K562 (cell line): ENCODE results near the gene SPTBN4. TPM values are rescaled to one million over a fixed set of nuclear protein-coding genes. Genes with fewer than 3 reads are reported as not detected.

Experiments used
- EP300 ChIP-seq: IDR thresholded peaks from 2 replicates; pipeline ENCODE4 v1.6.1; 2012; ENCODE audit warnings: low read length, improper control_type of control experiment
- GTF2F1 ChIP-seq: IDR thresholded peaks from 2 replicates; pipeline ENCODE4 v1.6.1; 2011; ENCODE audit warnings: low read depth, low read length, improper control_type of control experiment
- HDAC2 ChIP-seq: fragments of 450-650 bp; IDR thresholded peaks from 2 replicates; pipeline ENCODE4 v1.6.1; 2016; ENCODE audit warnings: mild to moderate bottlenecking
- KHSRP ChIP-seq: fragments of 450-650 bp; IDR thresholded peaks from 2 replicates; pipeline ENCODE4 v1.6.1; 2017
- NCOA2 ChIP-seq, 2 experiments: fragments of 450-650 bp; IDR thresholded peaks; 2 replicates each; pipeline ENCODE4 v1.6.1; 2018; ENCODE audit warnings: mild to moderate bottlenecking in 2 of 2, moderate library complexity in 1 of 2; ENCODE audit not compliant: partially characterized antibody in 2 of 2
- PML ChIP-seq: IDR thresholded peaks from 2 replicates; pipeline ENCODE4 v1.6.1; 2012; ENCODE audit warnings: low read length, inconsistent platforms
- PRMT5 ChIP-seq: sonication (generic); formaldehyde crosslinking; IDR thresholded peaks from 2 replicates; pipeline ENCODE4 v1.5.0; 2020; ENCODE audit warnings: missing genetic modification reagents
- RFX5 ChIP-seq: IDR thresholded peaks from 2 replicates; pipeline ENCODE4 v1.6.1; 2011; ENCODE audit warnings: low read depth, mild to moderate bottlenecking, improper control_type of control experiment, low read length
- RFX7 ChIP-seq: fragments of 250-450 bp; sonication (Bioruptor Pico); IDR thresholded peaks from 2 replicates; pipeline ENCODE4 v1.5.1; 2021; ENCODE audit warnings: mild to moderate bottlenecking
- SMARCC2 ChIP-seq: fragments of 450-650 bp; IDR thresholded peaks from 2 replicates; pipeline ENCODE4 v1.6.1; 2017; ENCODE audit warnings: antibody characterized with exemption, moderate library complexity, mild to moderate bottlenecking, low read depth
- ZNF347 ChIP-seq: fragments of 450-650 bp; formaldehyde crosslinking; IDR thresholded peaks from 2 replicates; pipeline ENCODE4 v1.4.0; 2020; ENCODE audit warnings: low read depth, mild to moderate bottlenecking, moderate library complexity
- polyA plus RNA-seq, 8 experiments: library from polyadenylated mRNA; depleted of rRNA in 4 of 8; stranded (reverse) in 5 of 8; unstranded in 3 of 8; fragments of >200 nt; fragmentation: Nextera tagmentation in 2 of 8; fragmentation: Illumina TruSeq in 1 of 8; extraction: Ambion mirVana in 2 of 8; extraction: Trizol in 1 of 8; gene quantifications; 2 replicates each; pipeline versions ENCODE4 v1.2.1 to v1.2.3, GENCODE V29; 2011 to 2014; ENCODE audit warnings: inconsistent platforms in 1 of 8, missing spikeins in 1 of 8
- total RNA-seq, 7 experiments: library from RNA; depleted of rRNA in 6 of 7; stranded (reverse); fragments of >200 nt in 6 of 7; fragmentation: Illumina TruSeq in 2 of 7; extraction: Trizol in 2 of 7; gene quantifications; 2 replicates each; pipeline versions ENCODE4 v1.2.1 to v1.2.3, GENCODE V29; 2011 to 2021; ENCODE audit warnings: low replicate concordance in 1 of 7
- TF ChIP-seq, protein P1 (sequence below), 2 experiments: fragments of 450-650 bp in 1 of 2; sonication (generic) in 1 of 2; formaldehyde crosslinking in 1 of 2; IDR thresholded peaks; 2 replicates each; pipeline versions ENCODE4 v1.7.1 to v1.9.0; 2016 to 2022; ENCODE audit warnings: inconsistent platforms in 1 of 2, mild to moderate bottlenecking in 1 of 2, missing genetic modification reagents in 1 of 2
- TF ChIP-seq, protein P2 (sequence below): fragments of 250-450 bp; sonication (Bioruptor Pico); IDR thresholded peaks from 2 replicates; pipeline ENCODE4 v1.4.0; 2020; ENCODE audit warnings: mild to moderate bottlenecking, moderate library complexity
- TF ChIP-seq, protein P3 (sequence below): sonication (generic); formaldehyde crosslinking; IDR thresholded peaks from 2 replicates; pipeline ENCODE4 v1.8.1; 2022; ENCODE audit warnings: missing genetic modification reagents

The SPTBN4 gene
- total and polyA plus RNA-seq, 9 of the 15 experiments (the other 6 are each of a cell fraction or from before 2014, with no cell fraction given) = 0.01 to 1.5 (median 0.86) TPM

DNA sequence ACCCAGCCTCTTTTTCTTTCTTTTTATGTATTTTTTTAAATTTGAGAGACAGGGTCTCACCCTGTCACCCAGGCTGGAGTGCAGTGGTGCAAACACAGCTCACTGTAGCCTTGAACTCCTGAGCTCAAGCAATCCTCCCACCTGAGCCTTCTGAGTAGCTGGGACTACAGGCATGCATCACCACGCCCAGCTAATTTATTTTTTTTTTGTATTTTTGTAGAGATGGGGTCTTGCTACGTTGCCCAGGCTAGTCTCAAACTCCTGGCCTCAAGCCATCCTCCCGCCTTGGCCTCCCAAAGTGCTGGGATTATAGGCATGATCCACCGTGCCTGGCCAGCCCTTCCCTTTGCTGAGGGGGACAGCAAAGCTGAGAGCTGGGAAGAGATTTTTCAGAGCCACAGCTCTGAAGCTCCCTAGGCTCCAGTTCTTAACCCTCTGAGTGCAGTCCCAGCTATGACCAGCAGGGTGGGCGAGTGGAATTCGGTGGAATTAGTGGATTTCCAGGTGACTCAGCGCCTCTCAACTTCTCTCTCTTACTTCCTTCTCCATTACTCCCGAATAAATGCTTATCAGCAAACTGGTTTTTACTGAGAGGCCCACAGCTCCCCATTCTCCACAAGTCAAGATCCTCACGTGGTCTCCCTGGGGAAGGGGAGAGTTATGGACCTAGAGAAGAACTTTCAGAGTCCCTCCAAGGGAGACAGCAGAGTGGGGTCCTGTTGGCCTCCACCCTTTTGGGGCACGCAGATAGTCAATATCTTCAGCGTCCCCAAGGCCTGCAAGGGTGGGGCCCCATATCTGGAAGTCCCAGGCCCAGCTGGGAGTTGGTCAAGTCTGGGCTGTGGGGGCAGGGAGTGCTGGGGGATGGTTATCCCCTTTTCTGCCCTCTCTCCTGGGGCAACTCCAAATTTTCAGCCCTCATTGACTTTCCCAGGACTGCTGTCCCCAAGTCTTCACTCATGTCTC is 2.5 kb upstream of the SPTBN4 start (continued):
- TF ChIP-seq EP300 (peak; percentile 95), PRMT5 (no peak), PML (peak; percentile 92), RFX7 (CRISPR knock-in tag) (no peak), NCOA2 (IDR thresholded peaks at IDR 0.05; ENCODE audit: partially characterized antibody in 2 of 2) (no peak), KHSRP (0 out of 2 replicates have a peak, but pooled peaks have one; percentile 31), SMARCC2 (peak; percentile 92), GTF2F1 (no peak), RFX5 (no peak), HDAC2 (peak; percentile 61), ZNF347 (CRISPR knock-in tag) (no peak)
- TF ChIP-seq, protein P1, sequence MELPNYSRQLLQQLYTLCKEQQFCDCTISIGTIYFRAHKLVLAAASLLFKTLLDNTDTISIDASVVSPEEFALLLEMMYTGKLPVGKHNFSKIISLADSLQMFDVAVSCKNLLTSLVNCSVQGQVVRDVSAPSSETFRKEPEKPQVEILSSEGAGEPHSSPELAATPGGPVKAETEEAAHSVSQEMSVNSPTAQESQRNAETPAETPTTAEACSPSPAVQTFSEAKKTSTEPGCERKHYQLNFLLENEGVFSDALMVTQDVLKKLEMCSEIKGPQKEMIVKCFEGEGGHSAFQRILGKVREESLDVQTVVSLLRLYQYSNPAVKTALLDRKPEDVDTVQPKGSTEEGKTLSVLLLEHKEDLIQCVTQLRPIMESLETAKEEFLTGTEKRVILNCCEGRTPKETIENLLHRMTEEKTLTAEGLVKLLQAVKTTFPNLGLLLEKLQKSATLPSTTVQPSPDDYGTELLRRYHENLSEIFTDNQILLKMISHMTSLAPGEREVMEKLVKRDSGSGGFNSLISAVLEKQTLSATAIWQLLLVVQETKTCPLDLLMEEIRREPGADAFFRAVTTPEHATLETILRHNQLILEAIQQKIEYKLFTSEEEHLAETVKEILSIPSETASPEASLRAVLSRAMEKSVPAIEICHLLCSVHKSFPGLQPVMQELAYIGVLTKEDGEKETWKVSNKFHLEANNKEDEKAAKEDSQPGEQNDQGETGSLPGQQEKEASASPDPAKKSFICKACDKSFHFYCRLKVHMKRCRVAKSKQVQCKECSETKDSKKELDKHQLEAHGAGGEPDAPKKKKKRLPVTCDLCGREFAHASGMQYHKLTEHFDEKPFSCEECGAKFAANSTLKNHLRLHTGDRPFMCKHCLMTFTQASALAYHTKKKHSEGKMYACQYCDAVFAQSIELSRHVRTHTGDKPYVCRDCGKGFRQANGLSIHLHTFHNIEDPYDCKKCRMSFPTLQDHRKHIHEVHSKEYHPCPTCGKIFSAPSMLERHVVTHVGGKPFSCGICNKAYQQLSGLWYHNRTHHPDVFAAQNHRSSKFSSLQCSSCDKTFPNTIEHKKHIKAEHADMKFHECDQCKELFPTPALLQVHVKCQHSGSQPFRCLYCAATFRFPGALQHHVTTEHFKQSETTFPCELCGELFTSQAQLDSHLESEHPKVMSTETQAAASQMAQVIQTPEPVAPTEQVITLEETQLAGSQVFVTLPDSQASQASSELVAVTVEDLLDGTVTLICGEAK (IDR thresholded peaks at IDR 0.05) = peak; percentile 50
- TF ChIP-seq, protein P1 (CRISPR knock-in tag; IDR thresholded peaks at IDR 0.05) = no peak
- TF ChIP-seq, protein P2, sequence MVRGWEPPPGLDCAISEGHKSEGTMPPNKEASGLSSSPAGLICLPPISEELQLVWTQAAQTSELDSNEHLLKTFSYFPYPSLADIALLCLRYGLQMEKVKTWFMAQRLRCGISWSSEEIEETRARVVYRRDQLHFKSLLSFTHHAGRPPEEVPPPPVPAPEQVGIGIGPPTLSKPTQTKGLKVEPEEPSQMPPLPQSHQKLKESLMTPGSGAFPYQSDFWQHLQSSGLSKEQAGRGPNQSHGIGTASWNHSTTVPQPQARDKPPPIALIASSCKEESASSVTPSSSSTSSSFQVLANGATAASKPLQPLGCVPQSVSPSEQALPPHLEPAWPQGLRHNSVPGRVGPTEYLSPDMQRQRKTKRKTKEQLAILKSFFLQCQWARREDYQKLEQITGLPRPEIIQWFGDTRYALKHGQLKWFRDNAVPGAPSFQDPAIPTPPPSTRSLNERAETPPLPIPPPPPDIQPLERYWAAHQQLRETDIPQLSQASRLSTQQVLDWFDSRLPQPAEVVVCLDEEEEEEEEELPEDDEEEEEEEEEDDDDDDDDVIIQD = no peak
- TF ChIP-seq, protein P3, sequence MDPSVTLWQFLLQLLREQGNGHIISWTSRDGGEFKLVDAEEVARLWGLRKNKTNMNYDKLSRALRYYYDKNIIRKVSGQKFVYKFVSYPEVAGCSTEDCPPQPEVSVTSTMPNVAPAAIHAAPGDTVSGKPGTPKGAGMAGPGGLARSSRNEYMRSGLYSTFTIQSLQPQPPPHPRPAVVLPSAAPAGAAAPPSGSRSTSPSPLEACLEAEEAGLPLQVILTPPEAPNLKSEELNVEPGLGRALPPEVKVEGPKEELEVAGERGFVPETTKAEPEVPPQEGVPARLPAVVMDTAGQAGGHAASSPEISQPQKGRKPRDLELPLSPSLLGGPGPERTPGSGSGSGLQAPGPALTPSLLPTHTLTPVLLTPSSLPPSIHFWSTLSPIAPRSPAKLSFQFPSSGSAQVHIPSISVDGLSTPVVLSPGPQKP = no peak
